IPS-15b (cell line): ENCODE data around the gene ASIC3.

ENCODE experiments used
- H3K27me3 ChIP-seq: one replicate; pipeline ENCODE4 v1.6.1; 2013; ENCODE audit warnings: low read length; ENCODE audit not compliant: control insufficient read depth, insufficient read depth
- H3K36me3 ChIP-seq: one replicate; pipeline ENCODE4 v1.6.1; 2013; ENCODE audit warnings: low read length; ENCODE audit not compliant: control insufficient read depth, insufficient read depth
- H3K4me1 ChIP-seq: one replicate; pipeline ENCODE4 v1.6.1; 2013; ENCODE audit warnings: mild to moderate bottlenecking, low read length; ENCODE audit not compliant: control insufficient read depth, insufficient read depth
- H3K4me3 ChIP-seq: one replicate; pipeline ENCODE4 v1.5.1; 2013; ENCODE audit warnings: low read depth, low read length
- H3K9ac ChIP-seq: one replicate; pipeline ENCODE4 v1.6.1; 2013; ENCODE audit warnings: low read depth, mild to moderate bottlenecking, low read length
- H3K9me3 ChIP-seq: one replicate; pipeline ENCODE4 v1.6.1; 2013; ENCODE audit warnings: mild to moderate bottlenecking, low read length; ENCODE audit not compliant: control insufficient read depth, insufficient read depth

ASIC3 gene

DNA sequence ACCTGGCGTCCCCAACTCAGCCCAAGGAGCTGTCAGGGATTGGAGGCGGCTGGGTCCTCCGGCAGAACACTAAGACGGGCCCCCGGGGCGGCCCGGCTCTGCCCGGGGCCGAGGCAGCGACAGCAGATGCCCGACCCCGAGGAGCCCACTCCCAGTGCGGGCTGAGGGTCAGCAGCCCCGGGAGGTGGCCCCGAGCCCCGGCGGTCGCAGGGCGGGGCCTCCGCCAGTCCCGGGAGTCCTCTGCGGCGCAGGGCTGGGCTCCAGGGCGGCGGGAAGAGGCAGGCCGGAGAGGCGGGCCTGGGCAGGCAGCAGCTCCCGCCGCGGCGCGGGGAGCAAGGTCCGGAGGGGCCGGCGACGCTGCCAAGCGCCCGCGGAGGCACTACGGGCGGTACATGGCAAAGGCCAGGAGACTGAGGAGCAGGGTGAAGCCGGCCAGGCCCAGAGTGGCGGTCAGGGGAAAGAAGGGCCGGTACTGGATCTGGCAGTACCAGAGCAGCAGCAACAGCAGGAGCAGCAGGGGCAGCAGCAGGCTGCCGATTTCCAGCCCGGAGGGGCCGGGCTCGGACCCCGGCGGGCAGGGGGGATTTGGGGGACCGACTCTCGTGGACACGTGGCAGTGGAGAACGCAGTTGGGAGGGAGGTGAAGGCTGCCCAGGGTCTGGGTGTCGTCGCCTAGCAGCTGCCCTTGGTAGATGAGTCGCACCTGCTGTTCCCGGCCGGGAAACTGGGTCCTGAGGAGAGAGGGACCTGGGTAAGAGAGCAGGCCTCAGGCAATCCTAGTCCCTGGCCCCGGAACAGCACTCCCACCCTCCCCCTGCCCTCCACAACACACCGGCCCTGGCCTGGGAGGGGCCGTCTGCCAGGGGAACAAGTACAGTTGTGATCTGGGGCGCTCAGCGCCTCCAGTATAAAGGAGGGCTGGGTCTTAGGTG is 33.1 kb downstream of the ASIC3 start:
- H3K9ac ChIP-seq, result peak overlapping the region; percentile 47
- H3K9me3 ChIP-seq, result no peaks in the 10 kb centered on the region
- H3K4me3 ChIP-seq, result peak overlapping the region; percentile 91
- H3K27me3 ChIP-seq, result peaks cover 20% of the 10 kb centered on the region
- peaks cover 8% of the 10 kb centered on the region for H3K4me1 ChIP-seq
- H3K36me3 ChIP-seq, result peaks cover 8% of the 10 kb centered on the region

DNA sequence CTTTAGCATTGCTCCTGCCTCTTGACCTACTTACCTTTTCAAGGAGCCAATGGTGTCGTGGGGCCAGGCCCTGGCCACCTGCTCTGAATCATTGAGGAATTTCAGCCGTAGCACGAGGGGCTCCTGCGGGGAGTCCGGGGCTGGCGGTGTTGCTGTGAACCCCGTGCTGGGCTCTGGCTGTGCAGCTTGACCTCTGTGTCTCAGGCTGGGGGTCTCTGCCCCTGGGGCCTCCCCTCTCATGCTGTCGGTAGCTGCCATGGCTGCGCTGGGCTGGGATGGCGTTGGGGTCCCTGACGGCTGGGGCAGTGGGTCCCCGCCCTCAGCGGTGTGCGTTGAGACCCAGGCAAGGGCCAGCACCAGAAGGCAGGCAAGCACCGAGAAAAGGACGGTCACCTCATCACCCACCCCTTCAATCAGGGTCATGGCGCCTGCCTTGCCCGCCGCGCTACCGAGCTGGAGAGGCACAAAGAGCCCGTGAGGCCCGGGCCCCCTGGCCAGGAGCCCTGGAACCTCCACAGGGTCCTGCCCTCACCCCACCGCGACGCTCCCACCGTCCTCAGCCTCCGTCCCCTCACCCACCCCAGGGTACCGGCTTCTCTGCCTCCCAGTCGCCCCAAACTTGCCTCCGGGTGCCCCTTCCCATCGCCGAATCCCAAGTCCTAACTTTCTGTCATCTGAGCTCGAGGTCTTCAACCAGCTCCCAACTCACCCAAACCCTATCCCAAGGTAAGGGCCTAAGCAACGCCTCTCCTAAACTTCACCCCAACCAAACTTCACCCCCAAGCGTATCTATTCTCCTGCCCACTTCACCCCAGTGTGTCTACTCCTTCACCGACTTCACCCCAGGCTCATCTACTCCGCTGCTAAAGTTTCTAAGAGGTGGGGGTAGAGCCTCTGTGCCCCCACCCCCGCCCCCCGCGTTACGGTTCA is 34.1 kb downstream of the ASIC3 start:
- Histone ChIP-seq H3K27me3 (peaks cover 24% of the 10 kb centered on the region), H3K9ac (peak overlapping the region; percentile 5), H3K4me1 (peaks cover 8% of the 10 kb centered on the region)

DNA sequence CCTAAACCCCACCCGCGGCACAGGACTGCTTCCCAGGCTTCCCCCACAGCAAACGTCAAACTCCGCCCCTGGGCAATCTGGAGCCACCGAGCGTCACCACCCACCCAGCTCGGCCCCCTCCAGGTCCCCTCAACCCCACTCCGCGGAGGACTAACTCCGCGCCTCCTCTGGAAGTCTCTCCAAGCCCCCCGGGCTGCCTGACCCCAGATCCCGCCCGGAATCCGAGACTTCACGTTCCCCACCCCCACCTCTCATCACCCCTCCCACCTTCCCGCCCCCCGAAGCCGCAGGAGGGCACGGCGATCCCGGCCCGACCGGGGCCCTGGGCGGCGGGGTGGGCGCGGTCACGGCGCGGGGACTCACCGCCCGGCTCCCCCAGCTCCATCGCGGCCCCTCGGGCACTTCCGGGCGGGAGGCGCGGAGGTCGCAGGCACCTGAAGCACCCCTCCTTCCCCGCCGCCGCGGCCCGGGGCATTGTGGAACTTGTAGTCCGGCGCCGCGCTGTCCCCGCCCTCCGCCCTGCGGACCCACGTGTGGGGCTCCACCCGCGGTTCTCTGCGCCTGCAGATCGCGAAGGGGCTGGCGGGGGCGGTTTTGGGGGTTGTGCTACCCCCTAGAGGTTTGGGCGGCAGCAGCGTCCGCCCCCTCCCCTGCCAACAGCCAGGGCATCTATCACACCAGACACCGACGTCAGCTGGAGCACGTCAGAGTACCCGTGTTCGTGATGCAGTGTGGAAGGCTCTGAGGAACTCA is 34.9 kb downstream of the ASIC3 start, which contains the start of gene TMUB1:
Gene TMUB1 (minus strand): TSS at position 423 of the 753 bp plus-strand sequence. CDS start 930 bp downstream, outside the sequence.
- Histone ChIP-seq H3K36me3 (peaks cover 4% of the 10 kb centered on the region), H3K4me1 (peaks cover 14% of the 10 kb centered on the region), H3K9ac (peak within 1 kb of the TSS; percentile 5), H3K4me3 (peak within 1 kb of the TSS; percentile 62), H3K9me3 (no peaks in the 10 kb centered on the region), H3K27me3 (peaks cover 32% of the 10 kb centered on the region)

More for the DNA sequence above, 34.1 kb downstream of the ASIC3 start:
- H3K9me3 ChIP-seq, result no peaks in the 10 kb centered on the region
- peaks cover 4% of the 10 kb centered on the region for H3K36me3 ChIP-seq
- H3K4me3 ChIP-seq, result peak overlapping the region; percentile 62

DNA sequence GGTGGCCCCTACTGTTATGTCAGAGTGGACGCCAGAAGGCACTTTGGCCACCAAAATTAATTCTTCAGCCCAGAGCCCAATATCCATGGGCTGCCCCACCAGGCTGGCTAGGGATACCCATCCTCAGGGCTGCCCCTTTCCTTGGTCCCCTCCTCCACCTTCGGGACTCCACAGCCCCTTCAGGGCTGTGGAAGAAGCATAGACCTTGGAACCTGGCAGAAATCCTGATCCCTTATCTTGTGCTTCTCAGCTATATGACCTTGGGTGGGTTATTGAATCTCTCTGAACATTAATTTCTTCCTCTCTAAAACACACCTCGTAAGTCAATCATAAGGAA is 35.5 kb downstream of the ASIC3 start:
- Histone ChIP-seq H3K4me3 (peak overlapping the region; percentile 62), H3K36me3 (peaks cover 4% of the 10 kb centered on the region), H3K27me3 (peaks cover 37% of the 10 kb centered on the region), H3K4me1 (peaks cover 16% of the 10 kb centered on the region), H3K9me3 (no peaks in the 10 kb centered on the region), H3K9ac (no peak overlapping the region)

DNA sequence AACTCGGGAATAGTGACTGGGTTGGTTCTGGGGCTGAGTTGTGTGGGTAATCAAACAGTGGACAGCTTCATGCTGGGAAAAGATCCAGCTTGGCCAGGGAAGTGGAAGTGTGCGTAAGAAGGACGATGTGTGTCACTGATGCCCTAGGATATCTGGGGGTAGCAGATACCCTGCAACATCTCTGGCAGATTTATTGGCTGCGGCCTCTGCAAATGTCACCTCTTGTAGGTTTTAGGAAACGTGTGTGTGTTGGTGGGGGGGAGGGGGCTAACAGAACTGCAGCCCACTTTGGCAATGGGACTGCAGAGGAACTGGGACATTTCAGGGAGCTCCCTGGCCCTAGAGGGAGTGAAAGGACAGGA is 37.0 kb downstream of the ASIC3 start:
- no peaks in the 10 kb centered on the region for H3K36me3 ChIP-seq
- no peaks in the 10 kb centered on the region for H3K9me3 ChIP-seq
- H3K4me3 ChIP-seq, result peak overlapping the region; percentile 72
- peaks cover 47% of the 10 kb centered on the region for H3K27me3 ChIP-seq
- no peak overlapping the region for H3K9ac ChIP-seq
- H3K4me1 ChIP-seq, result peaks cover 23% of the 10 kb centered on the region

DNA sequence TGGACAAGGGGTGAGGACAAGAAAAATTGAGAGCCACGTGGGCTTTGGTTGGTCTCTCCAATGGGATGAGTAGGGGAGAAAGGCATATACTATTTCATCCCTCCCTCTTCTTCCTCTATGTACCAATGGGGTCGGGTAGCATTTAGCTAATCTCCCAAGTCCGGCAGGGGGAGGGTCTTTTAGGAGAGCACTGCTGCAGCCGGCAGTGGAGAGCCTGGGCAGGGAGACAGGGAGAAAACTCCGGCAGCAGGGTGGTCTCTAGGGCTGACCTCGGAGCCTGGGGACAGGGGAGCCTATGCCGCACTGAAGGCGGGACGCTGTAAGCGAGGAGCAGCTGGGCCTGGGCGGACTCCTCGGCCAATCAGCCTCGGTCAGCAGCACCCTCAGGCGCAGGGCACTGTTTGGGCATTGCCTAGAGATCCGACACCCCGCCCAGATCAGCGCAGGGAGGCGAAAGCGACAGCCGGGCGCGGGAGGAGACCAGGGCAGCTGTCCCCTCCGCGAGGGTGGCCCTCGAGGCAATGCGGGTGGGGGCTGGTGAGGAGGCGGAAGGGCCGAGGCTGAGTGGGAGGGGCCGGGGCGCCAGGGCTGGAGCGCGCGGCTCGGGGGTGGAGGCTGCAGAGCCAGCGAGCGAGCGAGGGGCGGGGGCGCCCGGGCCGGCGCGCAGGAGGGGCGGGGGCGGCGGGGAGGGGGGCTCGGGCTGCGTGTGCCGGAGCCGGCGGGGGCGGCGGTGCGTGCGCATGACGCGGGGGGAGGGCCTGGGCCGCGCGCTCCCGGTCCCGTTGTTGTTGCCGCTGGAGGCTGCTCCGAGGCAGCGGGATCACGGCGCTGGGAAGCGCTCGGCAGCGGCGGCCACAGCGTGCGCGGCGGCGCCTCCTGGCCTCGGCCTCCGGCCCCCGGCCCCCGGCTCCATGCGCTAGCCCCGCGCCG is 37.6 kb downstream of the ASIC3 start, which contains the start of gene AGAP3:
Gene AGAP3 (plus strand): TSS at position 785 of the 930 bp plus-strand sequence. CDS start 267 bp downstream, outside the sequence.
- H3K9ac ChIP-seq, result peak within 1 kb of the TSS; percentile 37
- H3K27me3 ChIP-seq, result peaks cover 47% of the 10 kb centered on the region
- no peaks in the 10 kb centered on the region for H3K9me3 ChIP-seq
- H3K4me3 ChIP-seq, result peak within 1 kb of the TSS; percentile 72
- H3K36me3 ChIP-seq, result no peaks in the 10 kb centered on the region
- peaks cover 23% of the 10 kb centered on the region for H3K4me1 ChIP-seq

DNA sequence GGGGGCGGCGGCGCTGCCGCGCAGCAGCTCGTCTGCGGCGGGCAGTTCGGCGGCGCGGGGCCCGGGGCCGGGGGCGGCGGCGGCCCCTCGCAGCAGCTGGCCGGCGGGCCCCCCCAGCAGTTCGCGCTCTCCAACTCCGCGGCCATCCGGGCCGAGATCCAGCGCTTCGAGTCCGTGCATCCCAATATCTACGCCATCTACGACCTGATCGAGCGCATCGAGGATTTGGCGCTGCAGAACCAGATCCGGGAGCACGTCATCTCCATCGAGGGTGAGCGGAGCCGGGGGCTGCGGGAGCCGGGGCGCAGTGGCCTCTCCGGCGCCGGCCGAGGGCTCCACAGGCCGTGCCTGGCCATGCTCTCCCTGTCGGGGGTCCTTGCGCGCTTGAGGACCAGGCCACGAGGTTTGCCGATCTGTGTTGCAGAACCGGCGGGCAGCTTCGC is 38.5 kb downstream of the ASIC3 start:
- Histone ChIP-seq H3K4me3 (peak overlapping the region; percentile 70), H3K36me3 (no peaks in the 10 kb centered on the region), H3K4me1 (peaks cover 23% of the 10 kb centered on the region), H3K9me3 (no peaks in the 10 kb centered on the region), H3K27me3 (peaks cover 47% of the 10 kb centered on the region), H3K9ac (peak overlapping the region; percentile 37)

DNA sequence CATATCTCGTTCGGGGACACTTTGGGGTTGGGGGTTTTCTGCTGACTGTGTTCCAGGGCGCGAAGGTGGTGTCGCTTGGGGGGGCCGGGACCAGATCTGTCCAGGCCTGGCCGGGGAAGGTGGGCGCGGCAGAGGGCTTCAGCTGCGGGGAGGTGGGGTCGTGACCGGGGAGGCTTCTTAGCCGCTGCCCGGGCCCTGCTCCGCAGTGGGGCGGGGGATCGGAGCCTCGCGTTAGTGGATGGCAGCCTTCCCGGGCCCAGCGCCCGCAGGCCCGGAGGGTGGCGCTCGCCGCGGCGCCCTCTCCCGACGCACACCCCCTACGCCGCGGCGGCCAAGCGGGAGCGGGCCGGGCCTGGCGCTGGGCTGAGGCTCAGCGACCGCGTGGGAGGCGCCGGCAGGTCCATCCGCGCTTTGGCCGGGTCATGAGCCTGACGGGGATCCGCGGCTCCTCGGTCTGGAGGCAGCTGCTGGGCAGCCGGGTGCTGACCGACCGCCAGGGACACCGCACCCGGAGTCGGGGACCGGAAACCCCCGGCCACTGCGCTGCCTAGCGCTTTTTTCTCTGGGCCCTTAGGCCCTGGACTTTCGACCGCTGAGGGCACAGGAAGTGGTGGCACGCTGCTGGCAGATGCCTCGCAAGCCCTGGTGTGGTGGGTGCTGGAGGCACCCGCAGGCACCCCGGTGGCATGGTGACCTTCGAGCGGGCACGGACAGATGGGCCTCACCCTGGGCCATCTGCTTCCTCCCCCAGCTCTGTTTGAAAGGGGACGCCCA is 39.1 kb downstream of the ASIC3 start:
- Histone ChIP-seq H3K4me1 (peaks cover 23% of the 10 kb centered on the region), H3K9ac (peak overlapping the region; percentile 37), H3K9me3 (no peaks in the 10 kb centered on the region), H3K27me3 (peaks cover 47% of the 10 kb centered on the region), H3K36me3 (no peaks in the 10 kb centered on the region), H3K4me3 (peak overlapping the region; percentile 70)

DNA sequence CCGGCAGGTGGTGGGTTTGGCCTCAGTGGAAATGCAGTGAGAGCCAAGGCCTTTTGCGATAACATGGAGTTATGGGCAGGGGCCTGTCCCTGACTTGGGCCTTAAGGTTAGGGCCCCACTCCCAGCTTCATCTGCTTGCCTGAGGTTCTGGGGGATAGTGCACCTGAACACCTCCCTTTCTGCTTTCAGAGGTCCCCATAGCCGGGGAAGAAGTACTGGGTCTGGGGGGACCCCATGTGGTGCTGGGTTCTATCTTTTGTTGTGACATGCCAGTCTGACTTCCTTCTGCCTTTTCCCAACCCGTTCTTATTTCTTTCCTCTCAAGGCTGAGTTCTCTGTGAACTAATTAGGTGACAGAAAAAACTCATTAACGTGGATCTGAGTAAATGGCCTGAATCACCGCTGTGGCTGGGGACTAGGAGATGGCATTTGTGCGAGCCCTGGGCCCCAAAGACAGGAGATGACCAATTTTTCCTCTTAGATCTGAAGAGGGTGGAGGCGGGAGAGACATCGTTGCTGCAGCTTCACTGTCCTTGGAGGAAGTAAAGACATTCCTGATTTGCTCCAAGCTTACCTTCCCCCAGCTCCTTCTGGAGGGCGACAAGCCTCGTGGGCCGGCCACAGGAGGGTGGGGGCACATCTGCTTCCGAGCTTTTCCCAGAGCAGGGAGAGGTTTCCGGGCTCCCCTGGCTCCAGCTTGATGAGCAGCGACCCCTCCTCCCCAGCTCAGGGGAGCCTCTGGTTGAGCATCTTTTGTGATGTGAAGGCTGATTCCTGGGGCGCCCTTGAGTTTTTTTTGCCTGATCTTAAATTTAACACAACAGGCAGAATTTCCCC is 39.9 kb downstream of the ASIC3 start:
- H3K36me3 ChIP-seq, result no peaks in the 10 kb centered on the region
- H3K27me3 ChIP-seq, result peaks cover 47% of the 10 kb centered on the region
- no peak overlapping the region for H3K9ac ChIP-seq
- H3K9me3 ChIP-seq, result no peaks in the 10 kb centered on the region
- peak overlapping the region; percentile 70 for H3K4me3 ChIP-seq
- peaks cover 21% of the 10 kb centered on the region for H3K4me1 ChIP-seq
